Measurements from ENCODE around the gene EGR1. TPM values are rescaled to one million over a fixed set of nuclear protein-coding genes. Genes with fewer than 3 reads are reported as not detected.
A peak's percentile ranks its signal among the peaks of the same experiment; 100 is the strongest.

The EGR1 gene
- total and polyA plus RNA-seq, 11 donors: 4.0 to 133 (median 15.3) TPM

DNA sequence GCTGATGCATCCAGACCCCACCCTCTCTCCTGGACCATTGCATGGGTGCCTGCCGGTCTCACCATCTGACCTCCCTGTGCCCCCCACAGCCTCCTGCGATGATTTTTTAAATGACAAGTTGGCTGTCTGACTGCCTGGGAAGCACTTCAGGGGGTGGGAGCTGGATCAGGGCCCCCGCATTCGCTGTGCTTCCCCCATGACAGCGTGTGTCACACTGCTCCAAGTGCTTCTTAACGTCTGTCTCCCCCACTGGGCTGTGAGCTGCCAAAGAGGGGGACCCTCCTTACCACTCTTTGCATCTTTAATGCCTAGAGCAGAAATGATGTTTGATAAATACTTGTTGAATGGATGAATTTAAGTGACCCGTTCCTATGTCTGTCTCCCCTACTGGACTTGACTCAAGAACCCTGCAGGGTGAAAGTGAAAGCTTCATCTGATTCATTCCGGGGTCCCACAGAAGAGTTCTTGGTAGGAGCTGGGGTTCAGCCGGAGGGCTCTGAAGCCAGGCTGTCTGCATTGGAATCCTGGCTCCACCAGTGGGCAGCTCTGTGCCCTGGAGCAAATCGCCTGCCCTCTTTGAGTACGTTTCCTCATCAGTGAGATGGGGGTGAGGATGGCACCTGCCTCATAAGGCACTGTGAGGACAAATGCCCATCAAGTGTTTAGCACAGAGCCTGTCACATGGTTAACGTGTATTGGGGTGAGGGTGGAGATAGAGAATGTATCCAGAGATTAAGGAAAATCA lies 7.6 kb upstream of the EGR1 start:
- ATAC-seq (no peak), DNase-seq (no peak)
- intact Hi-C loops (cut with DNase I): no loop called here
- H3K4me1 ChIP-seq: peaks cover 4 to 49% (median 34%) of the 10 kb centered on the region in 12 donors
- H3K27me3 ChIP-seq: no peaks in the 10 kb centered on the region
- 67 to 77% (median 70%) methylated on average over 10 to 12 of the region's 12 CpGs for WGBS, 4 donors
- H3K27ac ChIP-seq: peak overlapping the region in 4 of 12 donors; percentile 60 to 64 (median 64)
- TF ChIP-seq POLR2A (IDR thresholded peaks at IDR 0.05): no peak
- TF ChIP-seq, protein P1, sequence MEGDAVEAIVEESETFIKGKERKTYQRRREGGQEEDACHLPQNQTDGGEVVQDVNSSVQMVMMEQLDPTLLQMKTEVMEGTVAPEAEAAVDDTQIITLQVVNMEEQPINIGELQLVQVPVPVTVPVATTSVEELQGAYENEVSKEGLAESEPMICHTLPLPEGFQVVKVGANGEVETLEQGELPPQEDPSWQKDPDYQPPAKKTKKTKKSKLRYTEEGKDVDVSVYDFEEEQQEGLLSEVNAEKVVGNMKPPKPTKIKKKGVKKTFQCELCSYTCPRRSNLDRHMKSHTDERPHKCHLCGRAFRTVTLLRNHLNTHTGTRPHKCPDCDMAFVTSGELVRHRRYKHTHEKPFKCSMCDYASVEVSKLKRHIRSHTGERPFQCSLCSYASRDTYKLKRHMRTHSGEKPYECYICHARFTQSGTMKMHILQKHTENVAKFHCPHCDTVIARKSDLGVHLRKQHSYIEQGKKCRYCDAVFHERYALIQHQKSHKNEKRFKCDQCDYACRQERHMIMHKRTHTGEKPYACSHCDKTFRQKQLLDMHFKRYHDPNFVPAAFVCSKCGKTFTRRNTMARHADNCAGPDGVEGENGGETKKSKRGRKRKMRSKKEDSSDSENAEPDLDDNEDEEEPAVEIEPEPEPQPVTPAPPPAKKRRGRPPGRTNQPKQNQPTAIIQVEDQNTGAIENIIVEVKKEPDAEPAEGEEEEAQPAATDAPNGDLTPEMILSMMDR (IDR thresholded peaks at IDR 0.05): no peak
- H3K4me3 ChIP-seq: peak overlapping the region in 6 of 12 donors; percentile 22 to 43 (median 37)
- H3K36me3 ChIP-seq: no peaks in the 10 kb centered on the region
- no peaks in the 10 kb centered on the region for H3K9me3 ChIP-seq

DNA sequence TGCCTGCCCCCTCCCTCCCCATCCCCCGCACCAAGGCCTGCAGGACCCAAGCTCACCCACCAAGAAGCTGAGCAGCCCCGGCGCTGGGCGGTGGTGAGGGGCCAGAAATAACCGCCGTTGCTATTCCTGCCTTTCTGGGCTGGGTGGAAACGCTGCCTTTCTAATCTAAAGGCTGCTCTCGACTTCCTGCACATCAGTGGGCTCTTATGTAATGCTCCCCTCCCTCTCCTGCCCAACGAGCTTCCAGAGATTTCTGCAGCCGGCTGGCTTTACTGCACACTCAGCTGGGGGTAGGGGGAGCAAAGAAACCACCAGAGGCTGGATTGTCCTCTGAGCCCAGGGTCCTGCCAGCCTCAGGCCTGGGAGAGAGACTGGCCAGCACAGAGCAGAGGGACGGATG lies 6.9 kb upstream of the EGR1 start:
- peak overlapping the region in 6 of 12 donors; percentile 3 to 64 (median 62) for H3K27ac ChIP-seq
- H3K4me3 ChIP-seq: peak overlapping the region in 7 of 12 donors; percentile 12 to 43 (median 35)
- H3K36me3 ChIP-seq: no peaks in the 10 kb centered on the region
- ATAC-seq (peak in 3 of 4 donors; percentile 3 to 51 (median 6)), DNase-seq (peak in 2 of 5 donors; percentile 35 to 50)
- H3K27me3 ChIP-seq: no peaks in the 10 kb centered on the region
- peaks cover 4 to 54% (median 36%) of the 10 kb centered on the region in 12 donors for H3K4me1 ChIP-seq
- TF ChIP-seq, protein P1 (IDR thresholded peaks at IDR 0.05): no peak
- no peak for TF ChIP-seq POLR2A (IDR thresholded peaks at IDR 0.05)
- H3K9me3 ChIP-seq: no peaks in the 10 kb centered on the region
- WGBS, 4 donors: 13 to 15% (median 14%) methylated on average over 7 to 11 of the region's 11 CpGs
- intact Hi-C loops (cut with DNase I): no loop called here

DNA sequence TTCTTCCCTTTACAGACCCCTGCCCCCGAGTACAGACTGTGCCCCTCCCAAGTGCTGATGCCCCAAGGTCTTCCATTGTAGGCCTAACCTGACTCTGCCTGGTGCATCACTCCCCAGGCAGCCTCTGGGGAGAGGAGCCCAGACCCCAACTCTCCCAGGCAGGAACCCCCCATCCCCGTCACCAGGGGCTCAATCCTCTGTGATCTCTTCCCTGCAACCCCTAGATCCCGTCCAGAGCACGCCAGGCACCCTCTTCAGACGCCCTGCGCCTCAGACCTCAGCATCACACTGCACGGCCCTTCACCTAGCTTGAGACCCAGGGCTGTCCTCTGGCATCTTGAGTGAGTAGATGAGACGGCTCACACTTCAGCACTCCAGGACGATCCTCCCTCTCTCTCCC lies 6.4 kb upstream of the EGR1 start:
- Histone ChIP-seq H3K27me3 (no peaks in the 10 kb centered on the region), H3K4me1 (peaks cover 4 to 56% (median 39%) of the 10 kb centered on the region in 12 donors), H3K4me3 (no peak overlapping the region), H3K27ac (peak overlapping the region in 3 of 12 donors; percentile 60 to 64 (median 64)), H3K36me3 (no peaks in the 10 kb centered on the region), H3K9me3 (no peaks in the 10 kb centered on the region)
- intact Hi-C loops (cut with DNase I): no loop called here
- WGBS, 4 donors: 74 to 80% (median 78%) methylated on average over 8 to 9 of the region's 9 CpGs
- DNase-seq (no peak), ATAC-seq (no peak)
- no peak for TF ChIP-seq POLR2A (IDR thresholded peaks at IDR 0.05)
- TF ChIP-seq, protein P1 (IDR thresholded peaks at IDR 0.05): no peak

DNA sequence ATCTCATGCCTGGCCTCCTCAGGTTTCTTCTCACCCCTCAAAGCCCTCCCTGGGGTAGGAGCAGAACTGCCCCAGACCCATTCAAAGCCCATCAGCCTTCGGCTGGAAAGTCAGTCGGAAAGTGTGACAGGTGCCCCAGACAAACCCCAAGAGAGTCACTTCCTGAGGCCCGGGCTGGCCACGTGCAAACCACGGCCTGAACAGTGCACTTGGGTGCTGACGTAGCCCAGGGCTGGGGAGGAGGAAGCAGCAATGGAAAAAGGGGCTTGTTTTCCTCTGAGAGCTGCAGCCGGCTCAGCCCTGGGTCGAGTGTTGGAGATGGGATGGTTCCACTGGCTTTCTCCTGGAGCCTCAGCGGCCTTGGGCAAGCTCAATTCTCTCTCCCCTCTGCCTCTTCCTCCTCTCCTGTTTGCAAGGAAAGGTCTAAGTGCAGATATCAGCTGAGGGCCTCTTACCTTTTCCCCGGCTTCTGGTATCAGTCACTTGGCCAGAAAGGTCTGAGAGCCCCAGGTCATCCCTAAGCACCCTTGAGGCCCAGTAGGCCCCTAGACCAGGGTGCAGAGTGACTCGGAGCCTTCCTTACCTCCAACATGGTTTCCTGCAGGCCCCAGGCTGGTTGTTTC lies 5.9 kb upstream of the EGR1 start:
- 51 to 69% (median 62%) methylated on average over 11 of the region's 11 CpGs for WGBS, 4 donors

More for the DNA sequence above, 5.9 kb upstream of the EGR1 start:
- peak overlapping the region in 4 of 12 donors; percentile 23 to 64 (median 48) for H3K27ac ChIP-seq
- intact Hi-C loops (cut with DNase I): no loop called here
- peaks cover 4 to 59% (median 41%) of the 10 kb centered on the region in 12 donors for H3K4me1 ChIP-seq
- no peaks in the 10 kb centered on the region for H3K9me3 ChIP-seq
- ATAC-seq (peak in 1 of 4 donors; percentile 36), DNase-seq (peak in 4 of 5 donors; percentile 61 to 75 (median 66))
- no peak for TF ChIP-seq POLR2A (IDR thresholded peaks at IDR 0.05)
- TF ChIP-seq, protein P1 (IDR thresholded peaks at IDR 0.05): no peak
- no peaks in the 10 kb centered on the region for H3K27me3 ChIP-seq
- H3K36me3 ChIP-seq: no peaks in the 10 kb centered on the region
- no peak overlapping the region for H3K4me3 ChIP-seq
